HFFc6 (cell line): Measurements from ENCODE around the gene CCDC74A. TPM values are rescaled to one million over a fixed set of nuclear protein-coding genes. Genes with fewer than 3 reads are reported as not detected.
"Not testable (repeated sequence)": the region's sequence is repeated elsewhere in the genome, so short reads cannot be mapped to it uniquely, and the experiment has no call there.

Source experiments
- DNase-seq: peaks from one replicate; pipeline ENCODE4 v3.0.0-alpha.2; 2018
- H3K27ac Mint-ChIP-seq: 2 replicates; pipeline ENCODE4 v1.8.0; 2020; ENCODE audit warnings: mild to moderate bottlenecking, mixed read lengths
- H3K27me3 Mint-ChIP-seq: 2 replicates; pipeline ENCODE4 v1.8.0; 2021; ENCODE audit warnings: mild to moderate bottlenecking, moderate library complexity, mixed read lengths; ENCODE audit not compliant: insufficient read depth
- H3K36me3 Mint-ChIP-seq: 2 replicates; pipeline ENCODE4 v1.8.0; 2021; ENCODE audit warnings: low read depth, mixed read lengths
- H3K4me1 Mint-ChIP-seq: 2 replicates; pipeline ENCODE4 v1.8.0; 2020; ENCODE audit warnings: low read depth, mixed read lengths
- H3K4me3 Mint-ChIP-seq: 2 replicates; pipeline ENCODE4 v1.8.0; 2020; ENCODE audit warnings: mild to moderate bottlenecking, moderate library complexity, mixed read lengths
- H3K9me3 Mint-ChIP-seq: 2 replicates; pipeline ENCODE4 v1.8.0; 2020; ENCODE audit warnings: mild to moderate bottlenecking, mixed read lengths
- CTCF ChIP-seq: fragments of 200-600 bp; sonication (generic); IDR thresholded peaks from 2 replicates; pipeline ENCODE4 v1.5.0; 2021; ENCODE audit warnings: antibody characterized with exemption, mild to moderate bottlenecking
- total RNA-seq, 6 experiments: library from RNA; stranded (reverse); fragmentation: NEBNext Ultra II Directional; extraction: Animal tissue kit (Norgen Biotek cat#: 25700); gene quantifications; 2 replicates in 1 of 6; 3 replicates in 5 of 6; pipeline ENCODE4 v1.2.3, GENCODE V29; 2021

The CCDC74A gene
- total RNA-seq, 6 experiments from 2014 or later: 5.6 to 8.2 (median 7.3) TPM

DNA sequence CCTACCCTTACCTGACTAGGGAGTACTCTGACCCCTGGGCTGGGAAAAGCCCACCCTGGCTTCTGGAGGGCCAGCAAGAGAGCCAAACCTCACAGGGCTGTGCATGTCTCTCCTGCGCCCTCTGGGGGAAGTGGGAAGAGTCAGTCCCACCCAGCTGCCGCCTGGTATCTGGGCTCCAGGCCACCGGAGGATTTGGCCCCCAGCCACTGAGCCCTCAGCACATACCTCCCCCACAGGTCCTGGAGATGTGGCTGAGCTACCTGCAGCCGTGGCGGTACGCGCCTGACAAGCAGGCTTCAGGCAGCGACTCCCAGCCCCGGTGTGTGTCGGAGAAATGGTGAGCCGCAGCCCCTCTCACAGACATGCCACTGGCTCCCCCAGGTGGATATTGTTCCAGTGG, 11.1 kb upstream of the CCDC74A start:
- H3K9me3 Mint-ChIP-seq, H3K27ac Mint-ChIP-seq, DNase-seq, H3K27me3 Mint-ChIP-seq, H3K4me1 Mint-ChIP-seq, H3K4me3 Mint-ChIP-seq, H3K36me3 Mint-ChIP-seq: not testable (repeated sequence)
- TF ChIP-seq CTCF: peak; percentile 54

DNA sequence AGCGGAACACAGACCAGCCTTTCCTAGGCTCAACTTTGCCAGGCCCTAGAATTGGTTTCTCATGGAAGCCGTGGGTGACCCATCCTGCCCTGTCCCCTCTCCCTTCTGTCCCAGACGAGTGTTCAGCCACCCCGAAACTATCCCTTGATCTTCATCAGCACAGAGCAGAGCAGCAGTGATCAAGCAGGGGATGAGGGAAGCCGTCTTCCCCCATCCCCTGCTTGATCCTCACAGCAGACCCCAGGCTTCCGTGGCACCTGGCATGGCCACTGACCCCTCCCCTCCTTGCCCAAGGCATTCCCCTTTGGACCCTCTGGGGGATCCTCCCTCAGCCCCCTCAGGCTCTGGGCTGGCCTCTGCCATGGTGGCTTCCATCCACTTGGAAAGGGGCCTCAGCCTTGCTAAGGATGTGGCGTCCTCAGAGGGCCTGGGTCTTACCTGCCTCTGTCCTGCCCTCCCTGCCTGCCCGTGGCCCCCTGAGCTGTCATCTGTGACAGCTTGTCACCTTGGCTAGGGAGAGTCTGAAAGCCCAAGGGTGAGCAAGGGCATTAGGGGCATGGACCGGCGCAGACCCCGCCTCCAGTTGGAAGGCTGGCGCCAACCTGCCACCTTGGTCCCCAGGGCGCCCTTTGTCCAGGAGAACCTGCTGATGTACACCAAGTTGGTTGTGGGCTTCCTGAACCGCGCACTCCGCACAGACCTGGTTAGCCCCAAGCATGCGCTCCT, 10.4 kb upstream of the CCDC74A start:
- Mint-ChIP-seq H3K36me3 (no peaks in the 10 kb centered on the region), H3K27ac (no peak overlapping the region), H3K9me3 (no peaks in the 10 kb centered on the region), H3K4me1 (no peaks in the 10 kb centered on the region), H3K27me3 (no peaks in the 10 kb centered on the region), H3K4me3 (no peak overlapping the region)
- TF ChIP-seq CTCF: no peak
- DNase-seq: no peak

GRCh38 chr2:131517856-131518255, 9.8 kb upstream of the CCDC74A start:
- DNase-seq, H3K27me3 Mint-ChIP-seq, H3K27ac Mint-ChIP-seq, H3K36me3 Mint-ChIP-seq, H3K4me3 Mint-ChIP-seq, H3K4me1 Mint-ChIP-seq, H3K9me3 Mint-ChIP-seq: not testable (repeated sequence)

- H3K4me3 Mint-ChIP-seq, H3K4me1 Mint-ChIP-seq, DNase-seq, H3K36me3 Mint-ChIP-seq, H3K9me3 Mint-ChIP-seq, H3K27me3 Mint-ChIP-seq, H3K27ac Mint-ChIP-seq: not testable (repeated sequence)
Measured at GRCh38 chr2:131518531-131518930, 9.2 kb upstream of the CCDC74A start.

- H3K9me3 Mint-ChIP-seq: no peaks in the 10 kb centered on the region
- TF ChIP-seq CTCF: no peak
- H3K4me1 Mint-ChIP-seq: no peaks in the 10 kb centered on the region
- no peak overlapping the region for H3K4me3 Mint-ChIP-seq
- H3K27ac Mint-ChIP-seq: no peak overlapping the region
- no peak for DNase-seq
- no peaks in the 10 kb centered on the region for H3K36me3 Mint-ChIP-seq
- H3K27me3 Mint-ChIP-seq: no peaks in the 10 kb centered on the region
Measured at GRCh38 chr2:131519466-131519865, 8.2 kb upstream of the CCDC74A start.

- not testable (repeated sequence) for DNase-seq, H3K27me3 Mint-ChIP-seq, H3K4me3 Mint-ChIP-seq, H3K9me3 Mint-ChIP-seq, H3K27ac Mint-ChIP-seq, H3K4me1 Mint-ChIP-seq, H3K36me3 Mint-ChIP-seq
Measured at GRCh38 chr2:131519871-131520470, 7.7 kb upstream of the CCDC74A start.

GRCh38 chr2:131520526-131520925, 7.2 kb upstream of the CCDC74A start:
- Mint-ChIP-seq H3K27me3 (no peaks in the 10 kb centered on the region), H3K36me3 (no peaks in the 10 kb centered on the region), H3K9me3 (no peaks in the 10 kb centered on the region), H3K4me1 (no peaks in the 10 kb centered on the region), H3K4me3 (no peak overlapping the region), H3K27ac (no peak overlapping the region)
- no peak for TF ChIP-seq CTCF
- DNase-seq: no peak

DNA sequence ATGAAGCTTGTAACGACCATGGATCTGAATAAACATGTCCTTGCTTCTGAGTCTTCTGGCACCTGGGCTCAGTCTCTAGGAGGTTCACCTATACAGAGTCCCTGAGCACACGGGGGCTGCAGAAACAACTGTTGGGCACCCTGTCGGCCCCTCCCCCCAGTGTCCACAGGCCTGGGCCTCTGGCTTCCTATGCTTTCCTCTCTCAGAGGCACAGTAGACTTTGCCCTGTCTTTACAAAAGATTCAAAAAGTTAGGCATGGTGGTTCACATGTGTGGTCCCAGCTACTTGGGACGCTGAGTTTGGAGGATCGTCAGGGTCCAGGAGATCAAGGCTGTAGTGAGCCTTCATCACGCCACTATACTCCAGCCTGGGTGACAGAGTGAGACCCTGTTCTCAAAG, 6.2 kb upstream of the CCDC74A start:
- H3K36me3 Mint-ChIP-seq, H3K27me3 Mint-ChIP-seq, H3K4me3 Mint-ChIP-seq, H3K27ac Mint-ChIP-seq, H3K4me1 Mint-ChIP-seq, DNase-seq, H3K9me3 Mint-ChIP-seq: not testable (repeated sequence)
